Measurements from ENCODE around the gene ECE1. TPM values are rescaled to one million over a fixed set of nuclear protein-coding genes. Genes with fewer than 3 reads are reported as not detected.

ECE1 gene
- total and polyA plus RNA-seq, 9 of the 15 experiments (the other 6 are each of a cell fraction or from before 2014, with no cell fraction given) = 0.56 to 34.8 (median 11.0) TPM

GRCh38 chr1:21270086-21270689, 20.1 kb downstream of the ECE1 start (continued):
- TF ChIP-seq ZNF79 (CRISPR knock-in tag; IDR thresholded peaks at IDR 0.05; ENCODE audit: low read depth) = no peak
- no peak for TF ChIP-seq THAP7 (CRISPR knock-in tag; IDR thresholded peaks at IDR 0.05)
- TF ChIP-seq CGGBP1 (CRISPR knock-in tag; IDR thresholded peaks at IDR 0.05) = no peak
- no peak for TF ChIP-seq ZNF280A (IDR thresholded peaks at IDR 0.05; ENCODE audit: low read depth, partially characterized antibody)
- TF ChIP-seq POU5F1 (IDR thresholded peaks at IDR 0.05; ENCODE audit: borderline replicate concordance, low read depth, low read length, partially characterized antibody) = no peak
- TF ChIP-seq MAZ (CRISPR knock-in tag; conservative IDR thresholded peaks at IDR 0.05 in 1 of 2, IDR thresholded peaks at IDR 0.05 in 1 of 2) = 0 out of 4 replicates have a peak, but pooled peaks of 1 of the 2 experiments have one; percentile 17
- TF ChIP-seq HNRNPUL1 (IDR thresholded peaks at IDR 0.05; ENCODE audit: low read length) = no peak
- peak; percentile 37; the same call in 1 of the 2 replicates for TF ChIP-seq CREM (IDR thresholded peaks at IDR 0.05; ENCODE audit: low read depth)
- TF ChIP-seq SMARCE1 (IDR thresholded peaks at IDR 0.05) = no peak
- TF ChIP-seq PRMT5 (CRISPR knock-in tag; IDR thresholded peaks at IDR 0.05) = no peak
- TF ChIP-seq POLR2AphosphoS5 (IDR thresholded peaks at IDR 0.05; ENCODE audit: control insufficient read depth, insufficient read depth, low read depth, low read length) = no peak
- TF ChIP-seq ZNF239 (CRISPR knock-in tag; IDR thresholded peaks at IDR 0.05) = no peak
- no peak for TF ChIP-seq CEBPG (CRISPR knock-in tag; IDR thresholded peaks at IDR 0.05)
- TF ChIP-seq CEBPG (tag; conservative IDR thresholded peaks at IDR 0.05 in 1 of 2, IDR thresholded peaks at IDR 0.05 in 1 of 2) = no peak
- no peak for TF ChIP-seq CREB3 (tag; conservative IDR thresholded peaks at IDR 0.05; ENCODE audit: low read depth)
- TF ChIP-seq ZNF3 (CRISPR knock-in tag; IDR thresholded peaks at IDR 0.05) = no peak
- TF ChIP-seq ZNF408 (CRISPR knock-in tag; IDR thresholded peaks at IDR 0.05; ENCODE audit: low read depth) = no peak
- TF ChIP-seq ZFP30 (CRISPR knock-in tag; IDR thresholded peaks at IDR 0.05; ENCODE audit: borderline replicate concordance) = no peak
- no peak for TF ChIP-seq ZKSCAN3 (CRISPR knock-in tag; IDR thresholded peaks at IDR 0.05)
- peak; percentile 35; the same call in 1 of the 2 replicates for TF ChIP-seq TFAP4 (CRISPR knock-in tag; IDR thresholded peaks at IDR 0.05; ENCODE audit: borderline replicate concordance)
- TF ChIP-seq ZBTB2 (IDR thresholded peaks at IDR 0.05) = no peak
- no peak for TF ChIP-seq TCF3 (CRISPR knock-in tag; IDR thresholded peaks at IDR 0.05)
- no peak for TF ChIP-seq GATAD2B (IDR thresholded peaks at IDR 0.05; ENCODE audit: borderline replicate concordance)
